ENCODE results near the gene CYB561D1. TPM values are rescaled to one million over a fixed set of nuclear protein-coding genes. Genes with fewer than 3 reads are reported as not detected.

Gene CYB561D1
- total RNA-seq, 1 donor from 2014 or later = 4.9 TPM

DNA sequence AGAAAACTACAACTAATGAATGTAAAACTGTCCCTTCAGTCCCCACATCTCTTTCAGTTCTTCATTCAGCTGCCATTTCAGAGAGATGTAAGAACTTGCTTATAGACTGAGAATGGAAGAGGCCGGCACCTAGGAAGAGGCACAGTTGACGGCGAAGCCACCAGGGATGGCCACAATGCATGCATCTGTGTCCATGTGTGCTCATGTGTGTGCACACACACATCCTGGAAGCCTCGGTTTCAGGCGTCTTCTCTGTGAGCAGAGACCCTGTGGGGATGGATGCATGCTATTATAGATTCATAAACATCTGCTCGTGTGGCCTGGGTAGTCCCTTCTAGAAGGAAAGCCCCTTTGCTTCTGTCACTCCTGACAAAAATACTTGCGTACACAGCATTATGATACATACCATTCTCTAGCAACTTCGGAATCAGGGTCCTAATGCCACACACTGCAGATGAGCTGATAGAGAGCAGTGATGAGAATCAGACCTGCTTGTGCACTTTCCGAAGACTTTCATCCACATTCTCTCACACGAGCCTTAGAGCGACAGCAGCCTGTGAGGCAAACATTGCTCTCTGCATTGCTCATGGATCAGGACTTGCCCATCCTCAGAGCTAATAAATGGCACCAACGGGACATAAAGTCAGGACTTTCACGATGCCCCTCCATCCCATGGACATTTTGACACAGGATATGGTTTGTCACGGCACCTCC lies 33.4 kb downstream of the CYB561D1 start:
- FAIRE-seq = no peak
- DNase-seq (ENCODE audit: low spot score in 2 of 2) = no peak

DNA sequence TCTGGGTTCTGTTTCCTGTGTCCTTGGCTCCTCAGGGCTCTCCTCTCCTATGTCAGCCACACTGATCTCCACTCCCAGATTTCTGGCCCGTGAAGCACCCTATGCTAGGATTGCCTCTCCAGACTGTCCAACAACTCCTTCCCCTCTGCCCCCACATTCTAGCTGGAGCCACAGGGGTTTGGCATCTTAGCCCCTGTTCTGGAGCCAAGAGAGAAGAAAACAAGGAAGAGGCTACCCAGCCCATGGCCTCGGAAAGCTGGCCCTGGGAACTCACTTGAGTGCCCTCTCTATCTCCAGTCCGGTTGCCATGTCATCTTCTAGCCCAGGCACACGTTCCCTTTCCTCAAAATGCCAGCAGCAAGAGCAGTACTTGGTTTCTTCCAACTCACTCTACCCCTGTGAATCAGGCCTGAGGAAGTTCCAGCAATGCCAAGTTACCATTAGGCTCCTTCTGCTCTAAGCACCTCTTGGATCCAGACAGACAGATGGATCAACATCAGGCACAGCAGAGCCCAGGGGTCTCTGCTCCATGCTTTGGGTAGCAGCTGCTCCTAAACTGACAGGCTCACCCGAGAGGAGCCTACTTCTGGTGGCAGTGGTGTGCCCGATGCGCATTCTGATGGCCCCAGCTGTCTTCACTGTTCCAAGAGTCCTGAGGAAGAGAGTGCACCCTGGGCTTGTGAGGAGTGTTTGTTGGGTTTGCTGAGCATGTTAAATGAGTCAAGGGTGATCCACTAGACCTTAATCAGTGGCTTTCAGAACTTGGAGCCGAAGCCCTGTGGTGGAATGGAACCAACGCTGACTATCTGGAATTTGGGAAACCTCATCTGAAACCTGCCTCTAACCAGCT lies 34.2 kb downstream of the CYB561D1 start:
- no peak for DNase-seq (ENCODE audit: low spot score in 2 of 2)

DNA sequence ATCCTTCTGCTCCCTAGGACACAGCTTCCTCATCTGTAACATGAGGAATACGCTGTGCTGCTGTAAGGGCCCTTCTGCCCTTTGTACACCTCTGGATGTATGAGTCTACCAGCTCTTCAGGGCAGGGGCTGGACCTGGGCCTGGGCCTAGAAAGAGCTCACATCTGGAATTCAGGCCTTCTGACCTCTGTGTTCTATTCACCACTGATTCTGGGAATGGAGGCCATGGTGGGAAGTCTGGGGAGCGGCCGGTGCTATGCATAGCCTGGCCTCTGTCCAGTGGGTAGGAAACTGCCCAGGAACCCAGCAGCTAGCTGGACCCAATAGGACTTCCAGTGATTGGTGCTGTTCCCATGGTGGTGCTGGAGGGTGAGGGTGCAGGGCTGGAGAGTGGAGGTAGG lies 34.8 kb downstream of the CYB561D1 start:
- DNase-seq (ENCODE audit: low spot score in 2 of 2) (no peak), FAIRE-seq (no peak)

More for the DNA sequence above, 34.2 kb downstream of the CYB561D1 start:
- FAIRE-seq = no peak

DNA sequence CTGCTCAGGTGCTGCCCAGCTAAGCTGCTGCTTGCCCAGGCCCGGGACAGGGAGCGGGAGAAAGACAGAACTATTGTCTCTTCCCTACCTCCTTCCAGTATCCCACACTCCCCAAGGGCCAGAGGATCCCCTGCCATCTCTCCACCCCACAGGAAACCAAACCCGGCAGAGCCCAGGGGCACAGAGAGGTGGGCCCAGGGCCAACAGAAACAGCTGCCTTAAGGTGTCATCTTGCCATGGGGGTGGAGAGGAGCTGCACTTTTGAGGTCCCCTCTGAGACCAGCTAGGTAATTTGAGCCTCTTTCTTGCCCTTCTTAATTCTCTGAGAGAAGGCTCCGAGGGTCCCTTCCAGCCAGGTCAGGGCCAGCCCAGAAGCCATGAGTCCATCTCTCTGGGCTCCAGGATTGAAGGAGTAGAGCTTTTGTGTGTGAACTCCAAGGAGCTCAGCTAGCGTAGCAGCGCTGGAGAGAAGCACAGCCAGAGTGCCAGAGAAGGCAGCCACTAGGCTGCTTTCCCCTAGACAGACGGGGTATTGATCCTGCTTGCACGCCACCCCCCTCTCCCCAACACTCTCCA lies 36.1 kb downstream of the CYB561D1 start:
- FAIRE-seq (no peak), DNase-seq (ENCODE audit: low spot score in 2 of 2) (no peak)

DNA sequence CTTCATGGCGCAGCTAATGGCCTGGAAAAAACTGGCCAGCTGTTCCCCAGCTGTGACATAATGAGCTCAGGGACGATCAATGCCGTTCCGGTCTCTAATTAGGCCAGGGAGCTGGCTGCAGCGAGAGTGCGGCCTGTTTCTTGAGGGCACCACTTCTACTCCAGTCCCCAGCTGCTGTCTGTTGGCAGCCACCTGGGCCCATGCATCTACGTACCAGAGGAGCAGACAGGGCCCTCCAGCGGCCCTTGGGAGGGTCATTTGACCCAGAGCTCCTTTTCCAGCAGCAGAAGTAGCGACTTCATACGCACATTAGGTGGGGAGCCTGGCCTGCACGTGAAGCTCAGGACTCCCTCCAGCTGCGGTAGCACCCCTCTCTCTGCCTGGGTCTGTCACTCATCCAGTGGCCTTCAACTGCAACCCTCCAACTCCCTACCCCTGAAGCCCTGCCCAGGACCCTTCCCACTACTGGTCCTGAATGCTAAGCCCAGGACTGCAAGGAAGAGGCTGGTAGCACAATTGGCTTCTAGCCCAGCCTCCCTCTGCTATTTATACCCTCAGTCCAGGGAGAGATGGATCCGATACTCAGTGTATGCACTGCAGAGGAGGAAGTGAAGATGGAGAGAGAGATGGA lies 36.7 kb downstream of the CYB561D1 start:
- FAIRE-seq (no peak), DNase-seq (ENCODE audit: low spot score in 2 of 2) (no peak)

DNA sequence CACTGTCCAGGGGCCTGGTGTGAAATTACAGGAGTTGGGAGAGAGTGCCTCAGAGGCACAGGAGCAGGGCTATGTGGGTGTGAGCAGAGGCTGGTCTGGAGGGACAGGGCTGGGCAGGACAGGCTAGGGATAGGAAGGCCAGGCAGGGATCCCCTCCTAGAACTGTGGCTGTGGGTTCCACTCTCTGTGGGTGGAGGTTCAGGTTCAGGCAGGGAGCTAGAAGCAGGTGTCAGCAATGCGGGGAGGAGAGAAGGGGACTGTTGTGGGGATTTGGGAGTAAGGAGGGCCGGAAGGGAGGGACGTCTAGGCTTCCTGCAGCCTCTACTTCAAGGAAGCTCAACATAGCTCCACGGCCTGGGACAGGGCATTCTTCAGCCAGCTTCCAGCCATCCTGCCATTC lies 37.5 kb downstream of the CYB561D1 start:
- DNase-seq (ENCODE audit: low spot score in 2 of 2) = no peak

GRCh38 chr1:109531826-109532364 lies 38.0 kb downstream of the CYB561D1 start:
- no peak for FAIRE-seq
- no peak for DNase-seq (ENCODE audit: low spot score in 2 of 2)

More for the DNA sequence above, 37.5 kb downstream of the CYB561D1 start:
- FAIRE-seq = no peak

GRCh38 chr1:109532365-109533136 lies 38.7 kb downstream of the CYB561D1 start:
- FAIRE-seq (no peak), DNase-seq (ENCODE audit: low spot score in 2 of 2) (peak in 1 of 2 donors; percentile 79)

- DNase-seq (ENCODE audit: low spot score in 2 of 2) = no peak
- FAIRE-seq = no peak
Measured at GRCh38 chr1:109534307-109534858, 40.5 kb downstream of the CYB561D1 start.

- FAIRE-seq (no peak), DNase-seq (ENCODE audit: low spot score in 2 of 2) (no peak)
Measured at GRCh38 chr1:109535481-109535880, 41.6 kb downstream of the CYB561D1 start.

GRCh38 chr1:109535971-109536491 lies 42.1 kb downstream of the CYB561D1 start:
- FAIRE-seq (no peak), DNase-seq (ENCODE audit: low spot score in 2 of 2) (peak in 1 of 2 donors; percentile 57)

DNA sequence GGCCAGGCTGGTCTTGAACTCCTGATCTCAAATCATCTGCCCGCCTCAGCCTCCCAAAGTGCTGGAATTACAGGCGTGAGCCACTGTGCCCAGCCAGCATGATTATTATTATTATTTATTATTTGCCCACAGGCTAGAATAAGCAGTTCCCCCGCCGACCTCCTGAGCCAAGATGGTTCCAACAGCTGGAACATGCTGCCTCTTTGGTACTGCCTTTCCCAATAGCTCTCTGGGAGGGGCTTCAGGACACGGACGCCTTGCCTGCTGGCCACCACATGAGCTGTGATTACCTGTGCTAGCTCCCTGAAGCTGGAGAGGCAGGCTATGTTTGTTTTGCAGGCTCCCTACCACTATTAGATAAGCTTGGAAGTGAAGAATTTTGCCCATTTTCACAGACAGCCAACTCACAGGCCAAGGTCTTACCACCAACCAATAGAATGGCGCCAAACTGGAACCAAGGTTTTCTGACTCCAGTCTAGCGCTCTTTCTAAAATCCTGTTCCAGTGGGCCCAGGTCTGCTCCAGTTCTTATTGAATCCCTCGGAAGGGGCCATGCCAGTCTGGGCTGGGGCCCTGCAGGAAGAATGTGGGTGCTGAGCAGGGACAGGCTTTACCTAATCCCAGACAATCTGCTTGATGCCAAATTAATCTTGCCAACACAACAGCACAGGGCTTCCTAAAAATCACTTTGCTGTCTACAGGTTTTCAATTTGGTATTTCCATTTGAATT lies 43.7 kb downstream of the CYB561D1 start:
- DNase-seq (ENCODE audit: low spot score in 2 of 2) (no peak), FAIRE-seq (no peak)

DNA sequence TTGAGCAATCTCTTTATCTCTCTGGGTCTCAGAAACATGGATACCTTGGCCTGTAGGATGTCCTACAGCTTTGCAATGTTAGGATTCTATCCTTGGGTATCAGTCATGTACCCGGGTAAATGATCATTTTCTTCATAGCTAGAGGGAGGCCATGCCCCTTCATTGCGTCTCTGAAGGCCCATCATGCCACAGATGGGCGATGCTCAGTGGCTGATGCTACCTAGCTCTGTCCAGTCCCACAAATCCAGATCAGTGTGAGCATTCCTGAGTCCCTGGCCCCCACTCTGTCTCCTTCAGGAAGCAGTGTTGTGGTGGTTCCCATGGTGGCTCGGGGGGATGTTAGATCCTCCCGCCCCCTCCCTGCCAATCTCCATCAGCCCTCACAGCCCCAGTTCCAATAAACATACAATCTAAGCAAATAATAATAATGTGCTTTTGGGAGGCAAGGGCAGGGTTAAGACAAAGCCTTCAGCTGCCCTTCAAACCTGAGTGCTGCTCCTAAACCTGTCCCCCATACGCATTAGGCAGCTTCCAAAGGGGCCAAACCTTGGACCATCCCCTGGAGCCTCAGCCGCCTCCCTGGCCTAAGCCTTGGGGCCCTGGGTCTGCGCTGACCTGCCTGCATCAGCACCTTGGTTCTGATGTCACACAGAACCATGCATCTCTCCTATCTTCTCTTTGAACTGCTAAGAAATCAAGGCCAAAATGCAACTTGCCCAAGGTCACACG lies 45.1 kb downstream of the CYB561D1 start:
- FAIRE-seq (no peak), DNase-seq (ENCODE audit: low spot score in 2 of 2) (no peak)

DNA sequence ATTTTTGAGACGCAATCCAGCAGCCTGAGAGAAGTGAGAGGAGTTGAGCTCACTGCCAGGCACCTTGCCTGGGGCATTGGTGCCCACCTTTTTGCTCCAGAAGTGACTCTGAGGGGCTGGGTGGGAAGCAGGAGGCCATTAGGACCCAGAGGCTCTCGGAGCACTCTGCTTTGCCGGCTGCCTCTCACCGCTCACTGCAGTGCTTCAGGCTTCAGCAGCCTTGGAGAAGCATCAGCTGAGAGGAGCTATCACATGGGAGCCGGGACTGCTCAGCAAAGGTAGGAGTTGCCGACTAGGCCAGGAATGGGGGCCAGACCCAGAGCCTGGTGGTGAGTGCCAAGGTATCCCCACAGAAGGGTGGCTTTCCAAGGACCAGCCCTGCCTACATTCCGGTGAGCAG lies 45.8 kb downstream of the CYB561D1 start, which contains the start of gene GPR61:
TSS of gene GPR61 (plus strand) at position 197 of the 400 bp plus-strand sequence. CDS start 3,151 bp downstream, outside the sequence.
- DNase-seq (ENCODE audit: low spot score in 2 of 2) = no peak
- no peak for FAIRE-seq

DNA sequence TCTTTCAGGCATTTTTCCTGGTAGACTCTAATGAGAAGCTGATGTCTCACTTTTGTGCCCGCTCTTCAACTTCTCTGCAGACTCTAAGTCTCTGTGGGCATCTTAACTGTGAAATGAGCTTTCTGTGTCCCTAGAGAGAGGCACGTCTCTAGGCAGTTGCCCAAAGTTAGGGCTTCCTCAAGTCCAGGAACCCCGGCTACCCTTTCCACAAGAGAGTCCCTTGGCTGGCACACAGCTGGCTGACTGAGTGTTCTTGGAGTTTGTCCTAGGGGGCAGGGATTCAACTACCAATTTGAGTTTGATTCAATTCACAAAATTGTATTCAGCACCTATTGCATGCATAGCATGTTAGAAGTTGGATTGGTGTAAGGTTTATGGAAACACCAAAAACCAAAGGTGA lies 47.2 kb downstream of the CYB561D1 start:
- no peak for DNase-seq (ENCODE audit: low spot score in 2 of 2)
- FAIRE-seq = no peak

- FAIRE-seq = no peak
- DNase-seq (ENCODE audit: low spot score in 2 of 2) = no peak
Measured at GRCh38 chr1:109542657-109543056, 48.8 kb downstream of the CYB561D1 start.

DNA sequence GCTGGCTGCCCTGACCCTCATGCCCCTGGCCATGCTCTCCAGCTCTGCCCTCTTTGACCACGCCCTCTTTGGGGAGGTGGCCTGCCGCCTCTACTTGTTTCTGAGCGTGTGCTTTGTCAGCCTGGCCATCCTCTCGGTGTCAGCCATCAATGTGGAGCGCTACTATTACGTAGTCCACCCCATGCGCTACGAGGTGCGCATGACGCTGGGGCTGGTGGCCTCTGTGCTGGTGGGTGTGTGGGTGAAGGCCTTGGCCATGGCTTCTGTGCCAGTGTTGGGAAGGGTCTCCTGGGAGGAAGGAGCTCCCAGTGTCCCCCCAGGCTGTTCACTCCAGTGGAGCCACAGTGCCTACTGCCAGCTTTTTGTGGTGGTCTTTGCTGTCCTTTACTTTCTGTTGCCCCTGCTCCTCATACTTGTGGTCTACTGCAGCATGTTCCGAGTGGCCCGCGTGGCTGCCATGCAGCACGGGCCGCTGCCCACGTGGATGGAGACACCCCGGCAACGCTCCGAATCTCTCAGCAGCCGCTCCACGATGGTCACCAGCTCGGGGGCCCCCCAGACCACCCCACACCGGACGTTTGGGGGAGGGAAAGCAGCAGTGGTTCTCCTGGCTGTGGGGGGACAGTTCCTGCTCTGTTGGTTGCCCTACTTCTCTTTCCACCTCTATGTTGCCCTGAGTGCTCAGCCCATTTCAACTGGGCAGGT lies 49.5 kb downstream of the CYB561D1 start:
- no peak for FAIRE-seq
- no peak for DNase-seq (ENCODE audit: low spot score in 2 of 2)

Data from frontal cortex (tissue), 4 donors.